ENCODE measurements around the gene PCYT2. TPM values are rescaled to one million over a fixed set of nuclear protein-coding genes. Genes with fewer than 3 reads are reported as not detected.

Gene PCYT2
- total RNA-seq, 3 donors from 2014 or later: 36.0 to 59.4 (median 58.3) TPM

- Histone ChIP-seq H3K4me1 (ENCODE audit: low read depth) (no peaks in the 10 kb centered on the region), H3K9me3 (no peaks in the 10 kb centered on the region), H3K4me3 (no peak overlapping the region), H3K36me3 (ENCODE audit: low read depth) (no peaks in the 10 kb centered on the region)
- no peak for TF ChIP-seq CTCF (IDR thresholded peaks at IDR 0.05)
- DNase-seq (no peak), ATAC-seq (no peak)
- intact Hi-C loops (cut with DNase I, micrococcal nuclease): no loop called here
Measured at GRCh38 chr17:81948635-81949378, 37.6 kb upstream of the PCYT2 start.

- DNase-seq: no peak
- Histone ChIP-seq H3K4me3 (no peak within 1 kb of the TSS), H3K36me3 (ENCODE audit: low read depth) (no peaks in the 10 kb centered on the region), H3K9me3 (no peaks in the 10 kb centered on the region), H3K4me1 (ENCODE audit: low read depth) (no peaks in the 10 kb centered on the region)
- ATAC-seq: no peak
- intact Hi-C loops (cut with DNase I, micrococcal nuclease): no loop called here
- no peak for TF ChIP-seq CTCF (IDR thresholded peaks at IDR 0.05)
Measured at GRCh38 chr17:81947189-81947588, 36.0 kb upstream of the PCYT2 start, which contains the start of gene MYADML2. TSS of gene MYADML2 (minus strand) at chr17:81947233. CDS start at chr17:81941741, 5,492 bp downstream.

DNA sequence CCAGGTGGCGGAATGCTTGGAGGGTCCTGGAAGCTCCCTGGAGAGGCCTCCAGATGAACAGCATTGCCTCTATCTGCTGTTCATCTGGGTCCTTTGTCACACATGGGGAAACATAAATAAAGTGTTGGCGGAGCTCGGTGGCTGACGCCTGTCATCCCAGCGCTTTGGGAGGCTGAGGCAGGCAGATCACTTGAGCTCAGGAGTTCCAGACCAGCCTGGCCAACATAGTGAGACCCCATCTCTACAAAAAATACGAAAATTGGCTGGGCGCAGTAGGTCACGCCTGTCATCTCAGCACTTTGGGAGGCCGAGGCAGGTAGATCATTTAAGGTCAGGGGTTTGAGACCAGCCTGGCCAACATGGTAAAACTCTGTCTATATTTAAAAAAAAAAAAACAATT lies 33.7 kb upstream of the PCYT2 start:
- DNase-seq (no peak), ATAC-seq (no peak)
- no peak overlapping the region for H3K4me3 ChIP-seq
- H3K4me1 ChIP-seq (ENCODE audit: low read depth): peaks cover 4% of the 10 kb centered on the region
- TF ChIP-seq CTCF (IDR thresholded peaks at IDR 0.05): no peak
- H3K36me3 ChIP-seq (ENCODE audit: low read depth): no peaks in the 10 kb centered on the region
- intact Hi-C loops (cut with DNase I, micrococcal nuclease): no loop called here
- H3K9me3 ChIP-seq: no peaks in the 10 kb centered on the region

- DNase-seq (no peak), ATAC-seq (no peak)
- peaks cover 7% of the 10 kb centered on the region for H3K4me1 ChIP-seq (ENCODE audit: low read depth)
- no peak overlapping the region for H3K4me3 ChIP-seq
- H3K9me3 ChIP-seq: no peaks in the 10 kb centered on the region
- TF ChIP-seq CTCF (IDR thresholded peaks at IDR 0.05): no peak
- intact Hi-C loops (cut with DNase I, micrococcal nuclease): no loop called here
- H3K36me3 ChIP-seq (ENCODE audit: low read depth): no peaks in the 10 kb centered on the region
Measured at GRCh38 chr17:81942167-81942553, 31.0 kb upstream of the PCYT2 start.

DNA sequence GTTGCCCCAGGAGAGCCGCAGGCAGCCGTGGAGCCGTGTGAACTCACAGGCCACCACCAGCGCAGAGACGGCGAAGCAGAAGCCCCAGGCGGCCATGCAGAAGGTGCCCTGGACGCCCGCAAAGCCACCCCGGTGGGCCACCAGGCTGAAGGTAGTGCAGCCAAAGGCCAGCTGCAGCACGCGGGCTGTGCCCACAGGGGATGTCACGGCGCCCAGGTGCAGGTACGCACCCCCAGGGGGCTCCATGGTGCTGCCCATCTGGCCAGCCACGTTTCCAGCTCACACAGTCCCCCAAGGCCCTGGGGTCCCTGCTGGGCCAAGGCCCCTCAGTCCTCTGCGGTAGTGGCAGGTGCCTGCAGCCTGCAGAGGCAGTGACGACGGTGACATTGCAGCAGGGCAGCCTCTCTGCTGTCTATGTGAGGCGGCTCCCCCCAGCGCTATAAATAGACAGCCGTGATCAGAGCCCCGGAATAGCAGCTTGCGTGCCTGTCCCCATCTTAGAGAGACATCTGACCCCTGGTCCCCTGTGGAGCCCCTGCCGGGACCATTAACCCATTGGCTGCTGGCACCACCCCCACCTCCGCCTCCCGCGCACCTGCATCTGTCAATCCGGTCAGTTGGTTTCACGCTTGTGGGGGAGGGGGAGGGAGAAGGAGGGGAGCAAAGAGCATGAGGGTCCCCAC lies 30.4 kb upstream of the PCYT2 start:
- ATAC-seq (no peak), DNase-seq (no peak)
- Histone ChIP-seq H3K4me3 (no peak overlapping the region), H3K4me1 (ENCODE audit: low read depth) (peaks cover 10% of the 10 kb centered on the region), H3K36me3 (ENCODE audit: low read depth) (no peaks in the 10 kb centered on the region), H3K9me3 (no peaks in the 10 kb centered on the region)
- intact Hi-C loops (cut with DNase I, micrococcal nuclease): no loop called here
- TF ChIP-seq CTCF (IDR thresholded peaks at IDR 0.05): no peak

Measured in mucosa of descending colon (tissue), 3 donors.